RWPE2 (cell line): ENCODE measurements around the gene FARS2.

ENCODE experiments used
- ATAC-seq: fragments of 200-7000 bp; cut with Tn5 transposase; 3 replicates; pipeline ENCODE4 v1.9.1; 2021; ENCODE audit warnings: low read depth
- DNase-seq: peaks from one replicate; pipeline ENCODE4 v3.0.0-alpha.2; 2020; ENCODE audit warnings: low spot score
- H3K27ac ChIP-seq: fragments of 450-650 bp; 2 replicates; pipeline ENCODE4 v1.5.1; 2017; ENCODE audit warnings: mild to moderate bottlenecking; ENCODE audit not compliant: poor library complexity, severe bottlenecking
- H3K27me3 ChIP-seq: fragments of 250-450 bp; sonication (Bioruptor Pico); 2 replicates; pipeline ENCODE4 v1.5.1; 2021; ENCODE audit warnings: mild to moderate bottlenecking, moderate library complexity; ENCODE audit not compliant: insufficient read depth, poor library complexity, severe bottlenecking
- H3K36me3 ChIP-seq: fragments of 250-450 bp; sonication (Bioruptor Pico); 2 replicates; pipeline ENCODE4 v1.5.1; 2020; ENCODE audit warnings: low read depth, mild to moderate bottlenecking, moderate library complexity
- H3K4me1 ChIP-seq: fragments of 250-450 bp; sonication (Bioruptor Pico); 2 replicates; pipeline ENCODE4 v1.5.1; 2021; ENCODE audit warnings: mild to moderate bottlenecking, moderate library complexity; ENCODE audit not compliant: insufficient read depth, poor library complexity, severe bottlenecking
- H3K4me3 ChIP-seq: fragments of 250-450 bp; sonication (Bioruptor Pico); 2 replicates; pipeline ENCODE4 v1.5.1; 2021; ENCODE audit warnings: mild to moderate bottlenecking, moderate library complexity; ENCODE audit not compliant: severe bottlenecking
- H3K9me3 ChIP-seq: fragments of 250-450 bp; sonication (Bioruptor Pico); 2 replicates; pipeline ENCODE4 v1.5.1; 2021; ENCODE audit warnings: mild to moderate bottlenecking, moderate library complexity; ENCODE audit not compliant: severe bottlenecking
- TF ChIP-seq, protein P1 (sequence below): fragments of 450-650 bp; IDR thresholded peaks from one replicate; pipeline ENCODE4 v1.5.1; 2017; ENCODE audit warnings: mild to moderate bottlenecking, moderate library complexity; ENCODE audit not compliant: poor library complexity, severe bottlenecking

The FARS2 gene

DNA sequence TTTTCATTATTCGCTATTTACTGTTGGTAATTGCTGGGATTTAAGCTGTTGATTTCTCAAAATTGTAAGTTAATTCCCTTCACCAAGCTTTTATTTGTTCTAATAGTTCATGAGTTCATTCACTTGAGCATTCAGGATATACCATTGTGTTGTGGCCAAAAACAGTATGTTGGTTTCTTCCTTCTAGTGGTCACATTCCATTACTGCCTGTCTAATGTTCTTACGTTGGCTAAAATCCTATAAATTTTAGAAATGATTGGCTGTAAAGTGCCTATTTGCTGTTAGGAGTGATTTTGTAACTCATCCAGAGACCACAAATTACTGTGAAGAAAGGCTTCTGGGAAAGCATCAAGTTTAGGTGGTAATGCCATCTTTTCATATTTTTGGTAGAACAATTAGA lies 76.3 kb downstream of the FARS2 start:
- DNase-seq: no peak
- no peaks in the 10 kb centered on the region for H3K36me3 ChIP-seq
- H3K27me3 ChIP-seq: no peaks in the 10 kb centered on the region
- TF ChIP-seq, protein P1, sequence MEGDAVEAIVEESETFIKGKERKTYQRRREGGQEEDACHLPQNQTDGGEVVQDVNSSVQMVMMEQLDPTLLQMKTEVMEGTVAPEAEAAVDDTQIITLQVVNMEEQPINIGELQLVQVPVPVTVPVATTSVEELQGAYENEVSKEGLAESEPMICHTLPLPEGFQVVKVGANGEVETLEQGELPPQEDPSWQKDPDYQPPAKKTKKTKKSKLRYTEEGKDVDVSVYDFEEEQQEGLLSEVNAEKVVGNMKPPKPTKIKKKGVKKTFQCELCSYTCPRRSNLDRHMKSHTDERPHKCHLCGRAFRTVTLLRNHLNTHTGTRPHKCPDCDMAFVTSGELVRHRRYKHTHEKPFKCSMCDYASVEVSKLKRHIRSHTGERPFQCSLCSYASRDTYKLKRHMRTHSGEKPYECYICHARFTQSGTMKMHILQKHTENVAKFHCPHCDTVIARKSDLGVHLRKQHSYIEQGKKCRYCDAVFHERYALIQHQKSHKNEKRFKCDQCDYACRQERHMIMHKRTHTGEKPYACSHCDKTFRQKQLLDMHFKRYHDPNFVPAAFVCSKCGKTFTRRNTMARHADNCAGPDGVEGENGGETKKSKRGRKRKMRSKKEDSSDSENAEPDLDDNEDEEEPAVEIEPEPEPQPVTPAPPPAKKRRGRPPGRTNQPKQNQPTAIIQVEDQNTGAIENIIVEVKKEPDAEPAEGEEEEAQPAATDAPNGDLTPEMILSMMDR: no peak
- H3K4me3 ChIP-seq: no peak overlapping the region
- no peaks in the 10 kb centered on the region for H3K4me1 ChIP-seq
- H3K27ac ChIP-seq: no peak overlapping the region
- H3K9me3 ChIP-seq: no peaks in the 10 kb centered on the region
- ATAC-seq: no peak

DNA sequence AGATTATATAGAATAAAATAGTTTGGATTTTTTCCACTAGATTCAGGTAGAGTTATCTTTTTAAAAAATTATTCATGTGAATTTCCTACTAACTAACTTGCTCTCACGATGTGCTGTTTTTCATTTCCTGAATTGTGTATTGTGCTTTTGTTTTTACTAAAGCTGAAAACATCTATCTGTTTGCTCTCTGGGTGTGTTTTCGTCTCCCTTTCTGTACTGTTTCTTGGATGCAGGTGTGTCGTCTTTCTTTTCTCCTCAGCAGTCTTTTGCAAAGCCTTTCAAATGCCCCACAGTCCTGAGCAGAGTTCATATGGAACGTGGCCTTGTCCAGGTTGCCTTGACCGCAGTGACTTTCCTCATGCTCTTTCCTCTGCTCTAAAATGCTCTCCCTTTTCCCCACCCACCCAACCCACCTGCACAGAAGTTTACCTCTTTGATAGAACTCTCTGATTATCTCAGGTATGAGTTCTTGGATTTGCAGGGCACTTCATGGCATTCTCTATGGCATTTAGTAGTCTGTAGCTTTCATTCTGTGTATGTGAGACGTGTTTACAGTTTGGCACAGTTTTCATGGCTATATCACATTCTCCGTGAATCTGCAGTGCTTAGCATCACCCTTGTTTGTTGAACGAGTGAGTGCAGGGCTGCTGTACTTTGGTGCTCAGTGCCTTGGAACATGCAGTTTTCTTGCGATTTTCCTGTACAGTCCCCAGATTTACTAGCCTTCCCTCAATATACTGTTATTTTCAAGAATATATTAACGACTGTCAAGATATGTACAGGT lies 77.1 kb downstream of the FARS2 start:
- ATAC-seq: no peak
- Histone ChIP-seq H3K9me3 (no peaks in the 10 kb centered on the region), H3K27ac (no peak overlapping the region), H3K4me3 (no peak overlapping the region), H3K36me3 (no peaks in the 10 kb centered on the region), H3K4me1 (no peaks in the 10 kb centered on the region), H3K27me3 (no peaks in the 10 kb centered on the region)
- TF ChIP-seq, protein P1: no peak
- no peak for DNase-seq

DNA sequence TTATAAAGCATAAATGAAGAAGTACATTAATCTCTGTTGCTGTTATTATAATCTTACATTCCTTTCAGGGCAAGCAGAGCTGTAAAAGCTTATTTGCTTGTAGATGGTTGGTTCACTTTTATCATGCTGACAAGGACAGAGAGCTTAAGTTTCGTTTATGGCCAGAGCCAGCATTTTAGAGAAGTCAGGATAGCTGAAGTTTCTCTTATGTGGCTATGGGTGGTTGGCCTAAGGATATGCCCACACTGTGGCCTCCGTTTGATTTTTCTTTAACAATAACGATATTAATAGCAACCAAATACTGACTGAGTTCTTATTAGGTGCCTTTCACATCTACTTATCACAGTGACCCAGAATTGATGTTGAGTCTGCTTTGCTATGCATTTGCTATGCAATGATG lies 78.5 kb downstream of the FARS2 start:
- Histone ChIP-seq H3K9me3 (no peaks in the 10 kb centered on the region), H3K36me3 (no peaks in the 10 kb centered on the region), H3K27ac (no peak overlapping the region), H3K4me3 (no peak overlapping the region), H3K27me3 (no peaks in the 10 kb centered on the region), H3K4me1 (no peaks in the 10 kb centered on the region)
- ATAC-seq (no peak), DNase-seq (no peak)
- TF ChIP-seq, protein P1: no peak

GRCh38 chr6:5341845-5342244 lies 80.5 kb downstream of the FARS2 start:
- ATAC-seq (no peak), DNase-seq (no peak)
- H3K4me1 ChIP-seq: no peaks in the 10 kb centered on the region

More at GRCh38 chr6:5341845-5342244, 80.5 kb downstream of the FARS2 start:
- Histone ChIP-seq H3K27ac (no peak overlapping the region), H3K27me3 (no peaks in the 10 kb centered on the region), H3K9me3 (no peaks in the 10 kb centered on the region), H3K4me3 (no peak overlapping the region), H3K36me3 (no peaks in the 10 kb centered on the region)
- TF ChIP-seq, protein P1: no peak
